H9 (cell line): ENCODE results near the gene CRISPLD2. TPM values are rescaled to one million over a fixed set of nuclear protein-coding genes. Genes with fewer than 3 reads are reported as not detected.

Experiments
- DNase-seq: peaks from one replicate; pipeline ENCODE4 v3.0.0-alpha.2; 2017
- H2AFZ ChIP-seq: one replicate; pipeline ENCODE4 v1.6.1; 2013; ENCODE audit warnings: mild to moderate bottlenecking, low read length, control low read depth, moderate library complexity
- H2AK5ac ChIP-seq: 2 replicates; pipeline ENCODE4 v1.6.1; 2013; ENCODE audit warnings: low read length, control low read depth, mixed read lengths; ENCODE audit not compliant: insufficient read length
- H2BK120ac ChIP-seq: one replicate; pipeline ENCODE4 v1.6.1; 2013; ENCODE audit warnings: low read depth, mild to moderate bottlenecking, low read length, control low read depth, inconsistent platforms; ENCODE audit not compliant: poor library complexity, severe bottlenecking
- H2BK12ac ChIP-seq: 2 replicates; pipeline ENCODE4 v1.6.1; 2013; ENCODE audit warnings: low read length, control low read depth, mixed read lengths, low read depth; ENCODE audit not compliant: insufficient read length
- H2BK15ac ChIP-seq: 2 replicates; pipeline ENCODE4 v1.6.1; 2013; ENCODE audit warnings: low read depth, low read length, control low read depth
- H2BK20ac ChIP-seq: one replicate; pipeline ENCODE4 v1.6.1; 2013; ENCODE audit warnings: low read depth, mild to moderate bottlenecking, low read length, control low read depth, inconsistent platforms; ENCODE audit not compliant: poor library complexity, severe bottlenecking
- H2BK5ac ChIP-seq: 2 replicates; pipeline ENCODE4 v1.6.1; 2013; ENCODE audit warnings: low read length, control low read depth, mixed read lengths; ENCODE audit not compliant: insufficient read length
- H3K14ac ChIP-seq: 2 replicates; pipeline ENCODE4 v1.6.1; 2013; ENCODE audit warnings: low read length, control low read depth; ENCODE audit not compliant: insufficient read depth
- H3K18ac ChIP-seq: 2 replicates; pipeline ENCODE4 v1.6.1; 2013; ENCODE audit warnings: low read depth, mild to moderate bottlenecking, mixed read lengths, low read length, control low read depth; ENCODE audit not compliant: insufficient read length
- H3K23ac ChIP-seq: 2 replicates; pipeline ENCODE4 v1.6.1; 2013; ENCODE audit warnings: low read length, control low read depth, mixed read lengths, low read depth; ENCODE audit not compliant: insufficient read length
- H3K23me2 ChIP-seq: 2 replicates; pipeline ENCODE4 v1.6.1; 2013; ENCODE audit warnings: low read depth, mild to moderate bottlenecking, mixed read lengths, low read length, control low read depth; ENCODE audit not compliant: insufficient read length, poor library complexity, severe bottlenecking
- H3K27ac ChIP-seq: 2 replicates; pipeline ENCODE4 v1.5.1; 2013; ENCODE audit warnings: low read length, control low read depth, mixed read lengths, low read depth; ENCODE audit not compliant: insufficient read length
- H3K27me3 ChIP-seq: 2 replicates; pipeline ENCODE4 v1.6.1; 2013; ENCODE audit warnings: low read length, control low read depth, inconsistent platforms; ENCODE audit not compliant: insufficient read depth
- H3K4ac ChIP-seq: 2 replicates; pipeline ENCODE4 v1.6.1; 2013; ENCODE audit warnings: low read depth, mild to moderate bottlenecking, control low read depth, inconsistent platforms, low read length, moderate library complexity
- H3K4me1 ChIP-seq: 2 replicates; pipeline ENCODE4 v1.6.1; 2013; ENCODE audit warnings: low read length, control low read depth, inconsistent platforms; ENCODE audit not compliant: insufficient read depth
- H3K4me2 ChIP-seq: 2 replicates; pipeline ENCODE4 v1.6.1; 2013; ENCODE audit warnings: low read length, control low read depth, mixed read lengths; ENCODE audit not compliant: insufficient read length, insufficient read depth
- H3K56ac ChIP-seq: 2 replicates; pipeline ENCODE4 v1.6.1; 2013; ENCODE audit warnings: low read depth, mild to moderate bottlenecking, mixed read lengths, low read length, control low read depth; ENCODE audit not compliant: insufficient read length
- H3K79me1 ChIP-seq: 2 replicates; pipeline ENCODE4 v1.6.1; 2013; ENCODE audit warnings: low read depth, mild to moderate bottlenecking, moderate library complexity, low read length, control low read depth, inconsistent platforms; ENCODE audit not compliant: insufficient read depth, poor library complexity, severe bottlenecking
- H3K79me2 ChIP-seq: 2 replicates; pipeline ENCODE4 v1.6.1; 2013; ENCODE audit warnings: low read length, control low read depth, inconsistent platforms; ENCODE audit not compliant: insufficient read depth
- H3K9ac ChIP-seq: 2 replicates; pipeline ENCODE4 v1.6.1; 2013; ENCODE audit warnings: low read length, control low read depth, mixed read lengths; ENCODE audit not compliant: insufficient read length; ENCODE audit errors: extremely low read depth
- H3K9me3 ChIP-seq: one replicate; pipeline ENCODE4 v1.6.1; 2013; ENCODE audit warnings: low read depth, low read length, inconsistent platforms; ENCODE audit not compliant: control insufficient read depth
- H3T11ph ChIP-seq: one replicate; pipeline ENCODE4 v1.6.1; 2013; ENCODE audit warnings: mild to moderate bottlenecking, low read length, control low read depth, inconsistent platforms
- H4K20me1 ChIP-seq: one replicate; pipeline ENCODE4 v1.6.1; 2013; ENCODE audit not compliant: control insufficient read depth, insufficient read length, insufficient read depth
- H4K5ac ChIP-seq: 2 replicates; pipeline ENCODE4 v1.6.1; 2013; ENCODE audit warnings: low read depth, mild to moderate bottlenecking, mixed read lengths, low read length, control low read depth; ENCODE audit not compliant: insufficient read length
- H4K8ac ChIP-seq: replicated peaks from 2 replicates; pipeline ENCODE4 v1.6.1; 2013; ENCODE audit warnings: low read length, control low read depth, mixed read lengths, low read depth; ENCODE audit not compliant: insufficient read length
- H4K91ac ChIP-seq: 2 replicates; pipeline ENCODE4 v1.6.1; 2013; ENCODE audit warnings: low read depth, mild to moderate bottlenecking, moderate library complexity, mixed read lengths, low read length, control low read depth; ENCODE audit not compliant: insufficient read length
- H3K27ac Mint-ChIP-seq, 3 experiments: 2 replicates in 2 of 3; 3 replicates in 1 of 3; pipeline ENCODE4 v1.8.0; 2020 to 2021; ENCODE audit warnings: mixed read lengths in 3 of 3, mild to moderate bottlenecking in 1 of 3, moderate library complexity in 1 of 3
- H3K27me3 Mint-ChIP-seq: 2 replicates; pipeline ENCODE4 v1.8.0; 2021; ENCODE audit warnings: low read depth, mild to moderate bottlenecking, moderate library complexity, mixed read lengths
- H3K36me3 Mint-ChIP-seq, 3 experiments: 2 replicates in 2 of 3; 3 replicates in 1 of 3; pipeline ENCODE4 v1.8.0; 2020 to 2021; ENCODE audit warnings: low read depth in 3 of 3, mixed read lengths in 3 of 3; ENCODE audit not compliant: insufficient read depth in 1 of 3
- H3K4me1 Mint-ChIP-seq, 2 experiments: 2 replicates each; pipeline ENCODE4 v1.8.0; 2020; ENCODE audit warnings: mixed read lengths in 2 of 2
- H3K4me3 Mint-ChIP-seq, 2 experiments: 2 replicates in 1 of 2; 3 replicates in 1 of 2; pipeline ENCODE4 v1.8.0; 2020 to 2021; ENCODE audit warnings: mild to moderate bottlenecking in 2 of 2, mixed read lengths in 2 of 2, moderate library complexity in 1 of 2
- H3K9me3 Mint-ChIP-seq, 2 experiments: 2 replicates in 1 of 2; 3 replicates in 1 of 2; pipeline ENCODE4 v1.8.0; 2020; ENCODE audit warnings: mild to moderate bottlenecking in 2 of 2, mixed read lengths in 2 of 2, moderate library complexity in 1 of 2
- CTCF ChIP-seq: fragments of 200-600 bp; sonication (generic); conservative IDR thresholded peaks from 3 replicates; pipeline ENCODE4 v1.8.0; 2021; ENCODE audit warnings: antibody characterized with exemption, mild to moderate bottlenecking
- WGBS: extraction: QIAGEN DNeasy Blood & Tissue Kit; methylation state at CpG from one replicate; pipeline ENCODE4 v1.1.7; 2013; ENCODE audit warnings: missing lambda C conversion rate, low lambda C conversion rate, mixed read lengths; ENCODE audit not compliant: insufficient read length; ENCODE audit errors: extremely low coverage; 5-methylcytosine and 5-hydroxymethylcytosine counted together
- total RNA-seq: library from RNA; stranded (reverse); gene quantifications from 2 replicates; pipeline ENCODE4 v1.2.1, GENCODE V29; 2021

The CRISPLD2 gene
- total RNA-seq, 1 experiment from 2014 or later, result 2.3 TPM

- DNase-seq, result no peak
- no peaks in the 10 kb centered on the region for H3K36me3 Mint-ChIP-seq
- no peak overlapping the region for H3K27ac Mint-ChIP-seq
- Histone ChIP-seq H3T11ph (no peak overlapping the region), H3K4me1 (no peaks in the 10 kb centered on the region; the same call in 1 of the 2 replicates), H3K18ac (no peak overlapping the region), H3K23ac (no peak overlapping the region), H3K4me2 (no peak overlapping the region), H2AK5ac (no peak overlapping the region), H3K79me1 (no peaks in the 10 kb centered on the region), H3K9ac (no peak overlapping the region), H2AFZ (no peak overlapping the region), H3K27me3 (peaks cover 14% of the 10 kb centered on the region; the same call in 1 of the 2 replicates), H3K9me3 (no peaks in the 10 kb centered on the region), H2BK120ac (no peak overlapping the region), H3K23me2 (no peaks in the 10 kb centered on the region), H4K8ac (no peak overlapping the region), H3K4ac (no peak overlapping the region), H3K27ac (no peak overlapping the region), H4K20me1 (no peaks in the 10 kb centered on the region), H4K5ac (no peak overlapping the region), H3K56ac (no peak overlapping the region), H2BK12ac (no peak overlapping the region), H3K14ac (no peak overlapping the region), H4K91ac (no peak overlapping the region), H2BK20ac (no peak overlapping the region), H2BK5ac (no peak overlapping the region), H3K79me2 (no peaks in the 10 kb centered on the region), H2BK15ac (no peak overlapping the region)
- WGBS, result no CpG with 5 or more reads among the region's 6 CpGs
- peaks cover 59% of the 10 kb centered on the region for H3K27me3 Mint-ChIP-seq
- peaks cover 19 to 20% of the 10 kb centered on the region in 2 experiments for H3K4me1 Mint-ChIP-seq
- no peak overlapping the region for H3K4me3 Mint-ChIP-seq
- no peaks in the 10 kb centered on the region; a peak in 2 of 5 replicates for H3K9me3 Mint-ChIP-seq
- no peak for TF ChIP-seq CTCF
These were observed 3.2 kb downstream of the CRISPLD2 start for GRCh38 chr16:84822990-84823389.
